Cardiac muscle cell (in vitro differentiated cells and primary cell): ENCODE measurements around the gene TGIF2. TPM values are rescaled to one million over a fixed set of nuclear protein-coding genes. Genes with fewer than 3 reads are reported as not detected.

Source experiments
- DNase-seq, 2 donors: peaks; one replicate each; pipeline versions ENCODE4 v3.0.0 to v3.0.0-alpha.2; 2010 to 2017; ENCODE audit warnings: low read depth in 1 of 2, low spot score in 1 of 2
- H3K27ac ChIP-seq: fragments of 200-600 bp; sonication (generic); 2 replicates; pipeline ENCODE4 v1.5.1; 2016
- H3K27me3 ChIP-seq: fragments of 200-600 bp; sonication (generic); 2 replicates; pipeline ENCODE4 v1.6.0; 2016; ENCODE audit warnings: control low read depth
- H3K36me3 ChIP-seq: fragments of 200-600 bp; sonication (generic); 2 replicates; pipeline ENCODE4 v1.5.1; 2016; ENCODE audit warnings: control low read depth
- H3K4me1 ChIP-seq: fragments of 200-600 bp; sonication (generic); 2 replicates; pipeline ENCODE4 v1.8.1; 2017; ENCODE audit warnings: low read depth, mild to moderate bottlenecking, mixed run types
- H3K4me3 ChIP-seq: fragments of 200-600 bp; sonication (generic); 2 replicates; pipeline ENCODE4 v1.5.1; 2016; ENCODE audit warnings: mild to moderate bottlenecking
- H3K9me3 ChIP-seq: fragments of 200-600 bp; sonication (generic); 2 replicates; pipeline ENCODE4 v1.5.1; 2017; ENCODE audit warnings: low read depth, mild to moderate bottlenecking, control low read depth
- polyA plus RNA-seq: library from polyadenylated mRNA; unstranded; fragments of >200 nt; fragmentation: Nextera tagmentation; extraction: Ambion mirVana; gene quantifications from 2 replicates; pipeline ENCODE4 v1.2.1, GENCODE V29; 2016
- total RNA-seq: library from RNA; depleted of rRNA; stranded (reverse); fragments of >200 nt; gene quantifications from 2 replicates; pipeline ENCODE4 v1.2.3, GENCODE V29; 2016
- TF ChIP-seq, protein P1 (sequence below): IDR thresholded peaks from 2 replicates; pipeline ENCODE4 v1.5.1; 2012; ENCODE audit warnings: low read depth, mild to moderate bottlenecking, low read length

Gene TGIF2
- total and polyA plus RNA-seq, 2 experiments from 2014 or later = 59.4 to 69.5 TPM

DNA sequence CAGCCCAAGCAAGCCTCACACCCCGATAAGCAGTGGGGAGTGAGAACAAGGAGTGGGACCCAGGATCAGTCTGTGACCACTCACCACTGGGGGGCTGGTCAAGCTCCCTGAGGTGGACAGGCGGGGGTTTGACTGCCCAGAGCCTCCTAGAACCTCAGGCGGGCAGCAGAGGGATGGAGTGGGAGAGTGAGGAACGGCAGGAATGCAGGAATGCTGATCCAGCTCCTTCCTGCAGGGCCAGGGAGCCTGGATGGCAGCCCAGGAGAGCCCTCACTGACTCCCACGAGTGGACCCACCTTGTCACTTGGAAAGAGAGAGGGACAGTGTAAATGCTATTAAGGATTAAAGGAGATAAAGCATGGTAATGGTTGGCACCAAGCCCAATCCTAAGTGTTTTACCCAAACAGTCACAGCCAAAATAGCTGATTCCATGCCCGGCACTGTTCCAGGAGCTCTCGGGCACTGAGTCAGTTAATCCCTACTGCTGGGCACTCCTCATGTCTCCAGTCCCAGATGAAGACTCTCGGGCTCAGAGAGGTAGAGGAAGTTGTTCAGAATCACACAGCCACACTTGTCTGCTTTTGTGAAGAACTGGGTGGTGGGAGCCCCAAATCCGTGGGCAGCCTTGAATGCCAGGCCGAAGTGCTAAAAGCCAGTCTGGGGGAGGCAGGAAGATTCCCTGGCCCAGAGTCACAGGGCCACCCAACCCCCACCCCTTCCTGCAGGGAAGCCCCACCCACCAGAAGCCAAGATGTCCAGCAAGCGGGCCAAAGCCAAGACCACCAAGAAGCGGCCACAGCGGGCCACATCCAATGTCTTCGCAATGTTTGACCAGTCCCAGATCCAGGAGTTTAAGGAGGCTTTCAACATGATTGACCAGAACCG is 29.0 kb upstream of the TGIF2 start:
- peak; percentile 30 to 62 for DNase-seq
- H3K27ac ChIP-seq = peak overlapping the region; percentile 100
- TF ChIP-seq, protein P1, sequence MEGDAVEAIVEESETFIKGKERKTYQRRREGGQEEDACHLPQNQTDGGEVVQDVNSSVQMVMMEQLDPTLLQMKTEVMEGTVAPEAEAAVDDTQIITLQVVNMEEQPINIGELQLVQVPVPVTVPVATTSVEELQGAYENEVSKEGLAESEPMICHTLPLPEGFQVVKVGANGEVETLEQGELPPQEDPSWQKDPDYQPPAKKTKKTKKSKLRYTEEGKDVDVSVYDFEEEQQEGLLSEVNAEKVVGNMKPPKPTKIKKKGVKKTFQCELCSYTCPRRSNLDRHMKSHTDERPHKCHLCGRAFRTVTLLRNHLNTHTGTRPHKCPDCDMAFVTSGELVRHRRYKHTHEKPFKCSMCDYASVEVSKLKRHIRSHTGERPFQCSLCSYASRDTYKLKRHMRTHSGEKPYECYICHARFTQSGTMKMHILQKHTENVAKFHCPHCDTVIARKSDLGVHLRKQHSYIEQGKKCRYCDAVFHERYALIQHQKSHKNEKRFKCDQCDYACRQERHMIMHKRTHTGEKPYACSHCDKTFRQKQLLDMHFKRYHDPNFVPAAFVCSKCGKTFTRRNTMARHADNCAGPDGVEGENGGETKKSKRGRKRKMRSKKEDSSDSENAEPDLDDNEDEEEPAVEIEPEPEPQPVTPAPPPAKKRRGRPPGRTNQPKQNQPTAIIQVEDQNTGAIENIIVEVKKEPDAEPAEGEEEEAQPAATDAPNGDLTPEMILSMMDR = no peak
- H3K4me3 ChIP-seq = no peak overlapping the region
- peaks cover 36% of the 10 kb centered on the region for H3K36me3 ChIP-seq
- no peaks in the 10 kb centered on the region for H3K27me3 ChIP-seq
- no peaks in the 10 kb centered on the region for H3K9me3 ChIP-seq
- H3K4me1 ChIP-seq = peaks cover 38% of the 10 kb centered on the region

GRCh38 chr20:36546111-36546736 is 27.2 kb upstream of the TGIF2 start:
- H3K36me3 ChIP-seq = peaks cover 36% of the 10 kb centered on the region

DNA sequence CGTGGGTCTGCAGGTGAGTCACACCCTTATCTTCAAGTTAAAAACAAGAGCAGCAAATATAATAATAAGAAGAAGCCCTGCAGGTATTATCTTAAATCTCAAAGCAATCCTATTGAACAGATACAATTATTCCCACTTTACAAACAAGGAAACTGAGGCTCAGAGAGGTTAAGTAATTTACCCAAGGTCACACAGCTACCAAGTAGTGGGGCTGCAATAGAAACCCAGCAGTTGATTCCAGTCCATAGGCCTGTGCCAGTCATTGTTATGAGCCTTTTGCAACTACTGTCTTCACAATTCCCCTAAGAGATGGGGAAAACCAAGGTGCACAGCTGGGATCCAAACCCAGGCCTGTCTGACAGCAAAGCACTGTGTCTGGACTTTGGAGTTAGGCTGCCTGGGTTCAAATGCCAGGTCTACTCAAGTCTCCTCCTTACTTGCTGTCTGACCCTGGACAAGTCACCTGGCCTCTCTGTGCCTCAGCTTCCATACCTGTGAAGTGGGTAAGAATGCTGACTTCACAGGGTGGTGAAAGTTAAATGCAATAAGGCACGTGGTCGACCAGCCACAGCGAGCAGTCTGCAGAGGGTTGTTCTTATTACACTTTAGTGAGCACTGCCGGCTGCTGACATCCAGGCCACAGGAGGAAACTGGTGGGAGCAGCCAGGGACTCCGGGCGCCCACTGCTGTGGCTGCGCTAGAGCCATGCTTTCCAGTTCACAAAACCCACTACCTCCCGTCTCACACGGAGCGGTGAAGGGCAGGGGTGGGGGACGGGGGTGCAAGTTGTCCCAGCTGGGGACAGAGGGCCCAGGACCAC is 26.0 kb upstream of the TGIF2 start:
- H3K4me1 ChIP-seq = peaks cover 19% of the 10 kb centered on the region
- peaks cover 36% of the 10 kb centered on the region for H3K36me3 ChIP-seq
- H3K4me3 ChIP-seq = no peak overlapping the region
- TF ChIP-seq, protein P1 = no peak
- H3K27me3 ChIP-seq = no peaks in the 10 kb centered on the region
- DNase-seq = no peak
- H3K9me3 ChIP-seq = no peaks in the 10 kb centered on the region
- peak overlapping the region; percentile 86 for H3K27ac ChIP-seq

More at GRCh38 chr20:36546111-36546736, 27.2 kb upstream of the TGIF2 start:
- TF ChIP-seq, protein P1 = no peak
- H3K4me3 ChIP-seq = no peak overlapping the region
- no peak for DNase-seq
- no peaks in the 10 kb centered on the region for H3K9me3 ChIP-seq
- H3K27ac ChIP-seq = peak overlapping the region; percentile 58
- peaks cover 22% of the 10 kb centered on the region for H3K4me1 ChIP-seq
- H3K27me3 ChIP-seq = no peaks in the 10 kb centered on the region

GRCh38 chr20:36548006-36548315 is 25.4 kb upstream of the TGIF2 start:
- DNase-seq = peak in 1 of 2 donors; percentile 50
- TF ChIP-seq, protein P1 = peak; percentile 18
- no peak overlapping the region for H3K4me3 ChIP-seq
- H3K4me1 ChIP-seq = peaks cover 13% of the 10 kb centered on the region
- H3K36me3 ChIP-seq = peaks cover 36% of the 10 kb centered on the region
- H3K27me3 ChIP-seq = no peaks in the 10 kb centered on the region
- no peaks in the 10 kb centered on the region for H3K9me3 ChIP-seq
- H3K27ac ChIP-seq = peak overlapping the region; percentile 86
